ENCODE measurements around the gene ANGPTL7.

The ANGPTL7 gene, protein sequence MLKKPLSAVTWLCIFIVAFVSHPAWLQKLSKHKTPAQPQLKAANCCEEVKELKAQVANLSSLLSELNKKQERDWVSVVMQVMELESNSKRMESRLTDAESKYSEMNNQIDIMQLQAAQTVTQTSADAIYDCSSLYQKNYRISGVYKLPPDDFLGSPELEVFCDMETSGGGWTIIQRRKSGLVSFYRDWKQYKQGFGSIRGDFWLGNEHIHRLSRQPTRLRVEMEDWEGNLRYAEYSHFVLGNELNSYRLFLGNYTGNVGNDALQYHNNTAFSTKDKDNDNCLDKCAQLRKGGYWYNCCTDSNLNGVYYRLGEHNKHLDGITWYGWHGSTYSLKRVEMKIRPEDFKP

DNA sequence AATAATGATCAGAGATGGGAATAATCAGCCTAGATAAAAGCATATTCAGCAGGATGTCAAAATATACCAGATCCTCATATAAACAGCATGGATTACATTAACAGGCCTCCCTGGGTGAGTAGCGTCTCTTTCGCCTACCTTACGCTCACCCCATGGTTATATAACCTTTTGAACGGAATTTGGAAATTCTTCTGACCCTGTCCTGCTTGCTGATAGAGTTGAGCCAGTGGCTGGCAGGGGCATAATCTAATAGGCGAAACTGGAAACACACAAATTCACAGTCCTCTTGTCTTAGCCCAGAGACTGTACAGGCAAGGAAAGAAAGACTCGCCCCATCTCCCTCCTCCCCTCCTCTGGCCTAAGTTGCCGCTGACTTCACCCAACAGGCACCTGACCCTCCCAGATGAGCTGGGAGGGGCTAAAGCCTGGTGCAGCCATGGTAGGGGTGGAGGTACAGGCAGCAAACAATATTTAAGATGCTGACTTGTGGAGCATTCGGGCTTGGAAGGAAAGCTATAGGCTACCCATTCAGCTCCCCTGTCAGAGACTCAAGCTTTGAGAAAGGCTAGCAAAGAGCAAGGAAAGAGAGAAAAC, at the start of gene ANGPTL7:
TSS of gene ANGPTL7 (plus strand) at position 498 of the 594 bp plus-strand sequence. CDS start 225 bp downstream, outside the sequence.
- in situ Hi-C loops (cut with HindIII; ENCODE audit: low pct_ligation_motif_present, low pct_unique_long_range_greater_than_20kb, low sequenced_read_pairs): no loop called here
- no peak for DNase-seq

DNA sequence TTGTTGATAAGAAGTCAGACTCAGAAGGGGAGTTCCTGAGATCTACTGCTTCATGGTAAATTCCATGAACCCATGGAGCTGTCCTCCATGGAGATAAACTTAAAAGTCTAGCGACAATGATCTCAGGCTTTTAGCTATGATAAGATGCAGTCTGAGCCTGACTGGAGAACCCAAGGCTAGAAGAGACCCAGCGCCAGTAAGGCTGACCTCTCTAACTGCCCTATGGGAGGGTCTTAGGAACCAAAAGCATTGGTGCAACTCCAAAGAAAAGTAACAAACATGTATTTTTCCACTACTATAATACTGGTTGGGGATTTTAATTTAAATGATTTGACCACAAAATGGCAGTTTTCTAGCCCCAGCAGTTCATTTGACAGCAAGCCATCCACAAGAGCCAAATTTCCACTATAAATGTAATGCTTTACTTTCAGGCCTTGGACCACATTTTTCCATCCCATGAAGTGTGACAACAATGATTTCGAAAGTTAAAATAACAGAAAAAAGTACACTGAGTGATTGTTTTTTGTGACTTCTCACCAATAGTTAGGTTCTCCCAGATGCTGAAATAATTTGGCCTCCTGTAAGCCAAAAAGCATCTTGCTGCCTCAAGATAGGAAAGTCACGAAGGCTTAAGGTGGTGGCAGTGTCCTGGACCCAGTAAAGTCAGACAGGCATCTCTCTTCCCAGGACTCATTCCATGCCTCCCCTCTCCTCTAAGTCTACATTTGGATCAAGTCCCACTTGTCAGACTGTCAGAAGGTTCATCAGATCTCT, 46.4 kb upstream of the ANGPTL7 start:
- no peak for DNase-seq
- in situ Hi-C loops (cut with HindIII; ENCODE audit: low pct_ligation_motif_present, low pct_unique_long_range_greater_than_20kb, low sequenced_read_pairs): no loop called here

DNA sequence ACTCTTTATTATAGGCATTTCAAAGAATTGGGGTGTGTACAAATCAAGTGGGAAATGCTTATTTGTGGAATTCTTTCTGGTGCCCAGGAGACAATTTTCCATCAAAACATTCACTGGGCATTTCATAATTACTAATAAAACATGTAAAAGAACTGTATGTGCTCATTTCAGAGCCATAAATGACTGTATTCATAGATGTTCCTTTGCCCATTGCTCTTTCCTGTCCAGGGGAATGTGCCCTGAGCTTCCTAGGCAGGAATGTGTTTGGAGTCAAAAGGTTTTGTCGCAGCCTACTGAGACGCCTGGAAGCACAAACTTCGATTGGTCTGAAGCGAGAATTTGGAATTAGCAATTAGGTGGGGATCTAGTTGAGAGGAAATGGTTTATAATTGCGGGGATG, 45.8 kb upstream of the ANGPTL7 start:
- DNase-seq: no peak
- in situ Hi-C loops (cut with HindIII; ENCODE audit: low pct_ligation_motif_present, low pct_unique_long_range_greater_than_20kb, low sequenced_read_pairs): no loop called here

DNA sequence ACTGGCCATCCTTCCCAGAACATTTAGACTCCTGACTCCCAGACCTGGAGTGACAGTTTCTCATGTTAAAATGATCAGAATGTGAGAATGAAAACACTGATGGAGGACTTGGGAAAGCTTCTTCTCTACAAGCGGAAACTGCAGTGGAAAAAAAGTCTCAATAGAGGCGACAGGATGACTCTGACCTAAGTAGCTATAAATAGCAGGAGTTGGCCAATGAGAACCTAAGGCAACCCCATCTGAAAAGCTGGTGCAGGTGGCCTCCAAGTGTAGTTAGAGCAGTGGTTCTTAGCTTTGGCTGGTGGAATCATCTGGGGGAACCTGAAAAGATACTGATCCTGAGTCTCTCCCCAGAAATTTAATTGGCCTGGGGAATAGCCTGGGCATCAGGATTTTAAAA, 45.2 kb upstream of the ANGPTL7 start:
- DNase-seq: no peak
- in situ Hi-C loops (cut with HindIII; ENCODE audit: low pct_ligation_motif_present, low pct_unique_long_range_greater_than_20kb, low sequenced_read_pairs): no loop called here

DNA sequence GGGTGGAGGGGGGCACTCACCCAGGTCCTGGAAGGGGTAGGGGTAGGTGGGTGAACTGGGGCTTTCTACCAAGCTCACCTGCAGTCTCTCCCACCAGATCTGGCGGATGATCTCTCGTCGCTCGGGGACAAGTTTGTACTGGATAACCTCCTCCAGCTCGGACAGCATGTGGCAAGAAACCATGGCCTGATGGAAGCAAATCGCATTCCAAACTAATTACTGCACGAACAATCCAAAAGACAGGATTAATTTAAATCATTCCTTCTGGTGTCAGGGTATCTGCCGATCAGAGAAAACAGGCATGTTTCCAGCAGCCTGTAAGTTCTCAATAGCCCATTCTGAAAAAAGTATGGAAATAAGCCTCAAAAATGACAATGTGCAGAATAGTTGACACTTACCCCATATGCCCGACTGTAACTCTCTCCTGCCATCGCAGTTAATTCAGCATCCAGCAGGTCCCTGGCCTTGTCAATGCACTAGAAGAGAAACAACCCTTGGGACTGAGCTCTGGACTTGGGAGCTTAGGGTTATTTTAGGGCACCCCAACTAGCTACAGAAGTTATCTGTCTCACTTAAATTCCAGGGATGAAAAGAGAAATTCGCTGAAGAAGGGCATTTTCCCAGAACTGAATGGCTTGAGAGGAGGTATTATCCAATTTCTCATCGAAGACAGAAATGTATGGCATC, 44.4 kb upstream of the ANGPTL7 start:
- no peak for DNase-seq
- in situ Hi-C loops (cut with HindIII; ENCODE audit: low pct_ligation_motif_present, low pct_unique_long_range_greater_than_20kb, low sequenced_read_pairs): no loop called here

DNA sequence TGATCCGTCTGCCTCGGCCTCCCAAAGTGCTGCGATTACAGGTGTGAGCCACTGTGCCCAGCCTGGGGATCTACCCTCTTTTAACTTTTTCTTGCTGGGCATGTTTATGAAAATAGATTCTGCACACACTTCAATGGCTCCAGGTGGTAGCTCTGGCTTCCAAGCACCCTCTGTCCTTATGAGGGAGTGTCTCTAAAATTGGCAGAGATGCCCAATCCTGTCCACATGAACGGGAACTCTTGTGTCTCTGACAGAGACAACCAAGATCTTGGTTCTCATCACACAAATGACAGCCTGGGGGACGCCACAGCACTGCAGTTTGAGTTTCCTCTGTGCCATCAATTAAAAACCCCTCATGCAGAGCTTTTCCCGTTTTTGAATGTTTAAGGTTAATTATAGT, 43.4 kb upstream of the ANGPTL7 start:
- DNase-seq: no peak
- in situ Hi-C loops (cut with HindIII; ENCODE audit: low pct_ligation_motif_present, low pct_unique_long_range_greater_than_20kb, low sequenced_read_pairs): no loop called here

DNA sequence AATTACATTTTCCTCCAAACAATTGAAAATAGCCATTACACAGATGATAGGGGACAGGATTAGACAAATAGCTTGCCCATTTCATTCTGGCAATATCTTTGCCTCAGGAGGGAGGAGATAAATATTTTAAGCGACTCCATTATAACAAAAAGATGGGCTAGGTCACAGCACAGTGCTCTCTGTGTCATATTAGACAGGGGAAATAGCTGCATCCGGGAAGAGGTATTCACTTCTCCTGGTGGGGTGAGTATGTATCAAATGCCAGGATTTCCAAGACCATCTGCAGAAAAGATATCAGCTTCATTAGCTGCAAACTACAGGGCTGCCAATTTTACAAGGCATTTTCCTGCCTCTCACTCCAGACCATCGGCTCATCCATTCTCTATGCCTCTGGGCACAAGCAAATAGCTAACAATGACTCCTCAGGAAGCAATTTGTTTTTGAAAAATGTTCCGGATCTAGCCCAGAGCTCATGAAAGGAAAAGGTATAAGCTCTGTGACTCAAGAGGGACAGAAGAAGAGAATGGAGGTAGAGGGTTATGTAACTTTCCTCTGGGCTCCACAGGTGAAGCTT, 41.9 kb upstream of the ANGPTL7 start:
- in situ Hi-C loops (cut with HindIII; ENCODE audit: low pct_ligation_motif_present, low pct_unique_long_range_greater_than_20kb, low sequenced_read_pairs): no loop called here
- no peak for DNase-seq

DNA sequence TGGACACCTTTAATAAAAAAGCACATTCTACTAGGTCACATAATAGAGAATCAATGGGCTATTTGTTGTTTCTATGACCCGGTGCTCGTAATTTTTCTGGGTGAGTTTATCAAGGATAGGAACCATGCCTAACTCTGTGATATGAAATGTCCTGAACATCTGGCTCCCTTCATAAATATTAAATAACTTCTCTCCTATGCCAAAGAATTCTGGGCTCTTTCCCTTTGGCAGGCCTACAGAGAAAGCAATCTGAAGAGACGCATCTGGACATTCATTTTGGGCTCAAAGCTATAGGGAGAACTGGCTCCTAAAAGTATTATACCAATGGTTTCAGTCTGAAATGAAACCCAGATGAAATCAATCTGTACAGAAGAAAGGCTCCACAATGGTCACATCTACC, 38.8 kb upstream of the ANGPTL7 start:
- DNase-seq: no peak
- in situ Hi-C loops (cut with HindIII; ENCODE audit: low pct_ligation_motif_present, low pct_unique_long_range_greater_than_20kb, low sequenced_read_pairs): no loop called here

DNA sequence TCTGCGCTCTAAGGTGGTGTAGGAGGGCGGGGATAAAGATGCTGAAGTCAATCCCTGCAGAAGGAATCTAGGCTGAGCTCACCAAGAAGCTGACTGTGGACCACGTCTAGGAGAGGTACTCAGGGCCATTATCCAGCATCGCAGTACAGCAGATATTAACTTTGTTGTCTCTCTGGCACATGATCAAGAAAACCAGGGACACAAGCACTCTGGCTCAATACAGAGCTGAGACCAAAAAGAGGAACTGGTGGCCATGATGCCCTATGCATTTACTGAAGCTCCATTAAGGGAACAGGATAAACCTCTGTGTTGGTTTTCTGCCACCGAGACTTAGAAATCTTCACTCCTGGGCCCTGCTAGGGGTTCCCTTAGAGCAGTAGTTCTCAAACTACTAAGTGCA, 38.0 kb upstream of the ANGPTL7 start:
- no peak for DNase-seq
- in situ Hi-C loops (cut with HindIII; ENCODE audit: low pct_ligation_motif_present, low pct_unique_long_range_greater_than_20kb, low sequenced_read_pairs): no loop called here

DNA sequence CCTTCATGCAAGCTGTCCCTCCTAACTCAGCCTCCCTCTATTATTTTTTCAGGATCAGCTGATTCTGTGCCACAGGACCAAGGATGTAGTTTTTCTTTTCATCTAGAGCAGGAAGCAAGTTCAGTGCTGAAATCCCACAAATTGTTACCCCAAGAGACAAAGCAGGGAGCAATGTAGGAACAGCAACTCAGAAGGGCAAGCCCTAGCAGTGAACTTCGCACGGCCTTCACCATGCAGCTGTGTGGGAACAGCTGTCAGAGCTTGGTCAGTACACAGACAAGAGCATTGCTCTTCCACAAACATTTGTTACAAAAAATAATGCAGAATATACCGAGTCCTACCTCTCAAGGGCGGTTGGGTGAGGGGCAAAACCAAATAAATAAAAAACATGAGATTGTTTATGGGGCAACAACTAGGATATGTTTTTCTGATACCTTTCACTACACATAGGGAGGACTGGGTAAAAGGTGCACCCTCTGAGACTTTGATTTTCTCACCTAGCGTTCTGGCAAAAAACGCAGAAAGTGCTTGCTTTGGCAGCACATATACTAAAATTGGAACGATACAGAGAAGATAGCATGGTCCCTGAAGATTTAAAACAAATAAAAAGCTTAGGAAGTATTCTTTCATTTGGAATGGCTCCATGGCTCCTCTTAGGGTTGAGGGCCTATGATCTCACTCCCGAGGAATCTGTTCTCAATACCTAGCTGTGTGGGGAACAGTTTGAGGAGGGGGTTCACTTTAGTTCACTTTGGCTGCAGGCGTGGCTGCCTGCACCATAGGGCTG, 37.1 kb upstream of the ANGPTL7 start:
- DNase-seq: no peak
- in situ Hi-C loops (cut with HindIII; ENCODE audit: low pct_ligation_motif_present, low pct_unique_long_range_greater_than_20kb, low sequenced_read_pairs): no loop called here

DNA sequence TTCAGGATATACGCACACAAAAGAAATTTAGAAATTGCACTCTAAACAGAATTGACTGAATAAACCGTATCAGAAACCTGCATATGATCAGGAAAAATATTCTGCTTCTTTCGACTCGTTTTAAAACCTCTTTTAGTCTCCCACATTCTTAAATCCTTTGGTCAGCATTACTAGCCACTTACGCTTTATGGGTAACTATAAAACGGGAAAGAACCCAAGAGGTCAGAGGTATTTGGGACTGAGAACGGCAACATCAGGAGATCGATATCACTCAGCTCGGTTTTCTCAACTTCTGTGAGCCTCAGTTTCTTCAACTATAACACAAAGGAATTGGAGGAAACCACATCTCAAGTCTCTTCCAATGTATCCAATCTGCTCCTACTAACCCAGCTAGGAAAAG, 36.4 kb upstream of the ANGPTL7 start:
- in situ Hi-C loops (cut with HindIII; ENCODE audit: low pct_ligation_motif_present, low pct_unique_long_range_greater_than_20kb, low sequenced_read_pairs): no loop called here
- no peak for DNase-seq

DNA sequence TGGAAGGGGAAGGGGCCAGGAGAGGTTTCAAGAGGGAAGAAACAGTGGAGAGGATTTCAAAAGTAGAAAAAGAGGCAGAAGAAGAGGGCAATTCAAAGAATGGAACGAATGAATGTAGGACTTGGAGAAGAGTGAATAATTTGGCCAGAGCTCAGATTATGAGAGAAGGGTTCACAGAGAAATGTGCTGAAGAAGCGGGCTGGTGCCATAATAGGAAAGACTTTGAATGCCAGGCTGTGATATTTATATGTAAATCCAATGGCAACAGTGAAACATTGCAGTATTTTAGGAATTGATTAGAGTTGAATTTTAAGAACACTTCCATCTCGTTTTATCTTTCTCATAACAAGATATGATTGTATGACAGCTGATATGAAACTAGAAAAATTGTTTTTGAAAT, 36.0 kb upstream of the ANGPTL7 start:
- in situ Hi-C loops (cut with HindIII; ENCODE audit: low pct_ligation_motif_present, low pct_unique_long_range_greater_than_20kb, low sequenced_read_pairs): no loop called here
- DNase-seq: no peak

DNA sequence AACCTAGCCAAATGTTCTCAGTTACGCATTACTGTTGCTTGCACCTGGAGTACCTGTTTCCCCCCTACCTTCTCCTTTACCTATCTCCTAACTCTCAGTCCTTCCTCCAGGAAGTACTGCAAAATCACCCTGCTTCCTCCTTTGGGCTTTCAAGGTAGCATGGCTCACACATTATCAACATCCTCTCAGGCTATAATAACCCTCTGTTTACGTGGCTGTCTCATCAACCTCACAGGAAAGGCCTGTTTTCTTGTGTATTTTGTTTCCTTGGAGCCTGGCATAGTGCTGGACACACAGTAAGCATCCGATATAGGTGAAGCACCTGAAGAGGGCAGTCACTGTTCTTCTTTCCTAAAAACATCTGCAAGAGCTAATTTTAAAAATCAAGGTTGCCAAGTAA, 32.7 kb upstream of the ANGPTL7 start:
- in situ Hi-C loops (cut with HindIII; ENCODE audit: low pct_ligation_motif_present, low pct_unique_long_range_greater_than_20kb, low sequenced_read_pairs): no loop called here
- no peak for DNase-seq

DNA sequence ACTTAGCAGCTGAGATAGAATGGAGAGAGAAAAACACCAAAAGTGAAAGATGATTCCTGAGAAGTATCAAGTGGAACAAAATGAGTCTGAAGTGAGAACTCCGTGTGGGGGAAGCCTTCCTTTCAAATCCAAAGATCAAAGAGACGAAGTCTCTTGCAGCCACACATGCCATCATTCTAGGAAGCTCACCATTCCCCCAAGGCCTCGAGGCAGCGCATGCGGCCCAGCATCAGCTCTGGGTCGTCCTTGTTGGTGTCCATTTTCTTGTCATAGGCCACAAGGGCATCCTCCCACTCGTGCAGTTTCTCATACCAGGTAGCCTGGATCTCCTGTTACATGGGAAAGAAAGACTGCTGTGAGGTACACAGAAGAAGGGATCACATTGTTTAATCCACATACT, 32.2 kb upstream of the ANGPTL7 start:
- in situ Hi-C loops (cut with HindIII; ENCODE audit: low pct_ligation_motif_present, low pct_unique_long_range_greater_than_20kb, low sequenced_read_pairs): no loop called here
- DNase-seq: no peak

DNA sequence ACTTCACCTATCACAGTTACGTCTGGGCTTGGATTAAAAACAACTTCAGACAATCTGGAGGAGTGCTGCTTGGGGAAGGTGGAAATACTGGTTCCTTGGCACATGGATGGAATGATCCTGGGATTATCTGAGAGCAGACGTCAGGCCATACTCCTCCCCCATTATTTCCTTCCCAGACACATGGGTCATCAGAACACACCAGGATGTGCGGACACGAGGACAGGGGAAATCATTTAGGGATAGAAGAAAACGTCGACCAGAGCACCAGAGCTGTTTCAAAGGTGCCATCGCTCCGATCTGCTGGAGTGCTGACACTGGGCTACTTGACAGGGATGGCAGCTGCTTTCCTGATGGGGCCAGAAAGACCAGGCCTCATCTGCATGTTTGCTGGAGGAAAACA, 31.8 kb upstream of the ANGPTL7 start:
- DNase-seq: no peak
- in situ Hi-C loops (cut with HindIII; ENCODE audit: low pct_ligation_motif_present, low pct_unique_long_range_greater_than_20kb, low sequenced_read_pairs): no loop called here

DNA sequence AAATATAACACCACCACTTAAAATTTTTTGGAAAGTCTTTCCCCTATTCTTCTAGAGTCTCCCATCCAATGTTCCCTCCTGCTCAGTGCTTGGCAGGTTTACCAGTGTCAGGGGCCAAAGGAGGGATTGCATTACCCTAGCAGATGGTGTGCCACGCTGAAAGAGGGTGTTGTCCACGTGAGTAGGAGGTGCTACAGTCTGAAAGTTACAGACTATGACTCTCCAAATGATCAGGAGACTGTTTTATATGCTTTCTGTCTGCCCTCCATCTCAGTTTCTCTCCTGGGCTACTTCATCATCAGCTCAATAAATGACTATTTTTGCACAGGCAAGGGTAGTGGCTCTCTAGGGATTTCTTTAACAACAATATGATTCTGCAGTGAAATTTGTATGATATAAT, 31.3 kb upstream of the ANGPTL7 start:
- in situ Hi-C loops (cut with HindIII; ENCODE audit: low pct_ligation_motif_present, low pct_unique_long_range_greater_than_20kb, low sequenced_read_pairs): no loop called here

DNA sequence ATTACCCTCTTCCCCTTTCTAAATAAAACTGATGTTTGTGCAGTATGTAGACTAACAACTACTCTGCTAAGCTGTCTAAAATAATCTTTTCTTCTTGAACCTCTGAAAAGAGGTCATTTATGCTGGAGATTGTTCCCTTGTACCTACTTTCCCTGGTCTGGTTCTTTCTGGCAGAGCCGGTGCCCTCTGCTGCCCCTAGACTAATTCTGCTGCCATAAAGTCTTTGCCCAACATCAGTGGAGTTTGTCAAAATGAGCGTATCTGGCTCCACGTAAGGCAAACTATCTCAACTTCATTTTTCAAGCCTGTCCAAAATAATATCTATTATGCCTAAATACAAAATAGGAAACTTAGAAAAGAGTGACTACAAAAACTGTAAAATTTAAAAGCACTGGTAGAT, 30.9 kb upstream of the ANGPTL7 start:
- in situ Hi-C loops (cut with HindIII; ENCODE audit: low pct_ligation_motif_present, low pct_unique_long_range_greater_than_20kb, low sequenced_read_pairs): no loop called here
- no peak for DNase-seq

More for the DNA sequence above, 31.3 kb upstream of the ANGPTL7 start:
- no peak for DNase-seq

DNA sequence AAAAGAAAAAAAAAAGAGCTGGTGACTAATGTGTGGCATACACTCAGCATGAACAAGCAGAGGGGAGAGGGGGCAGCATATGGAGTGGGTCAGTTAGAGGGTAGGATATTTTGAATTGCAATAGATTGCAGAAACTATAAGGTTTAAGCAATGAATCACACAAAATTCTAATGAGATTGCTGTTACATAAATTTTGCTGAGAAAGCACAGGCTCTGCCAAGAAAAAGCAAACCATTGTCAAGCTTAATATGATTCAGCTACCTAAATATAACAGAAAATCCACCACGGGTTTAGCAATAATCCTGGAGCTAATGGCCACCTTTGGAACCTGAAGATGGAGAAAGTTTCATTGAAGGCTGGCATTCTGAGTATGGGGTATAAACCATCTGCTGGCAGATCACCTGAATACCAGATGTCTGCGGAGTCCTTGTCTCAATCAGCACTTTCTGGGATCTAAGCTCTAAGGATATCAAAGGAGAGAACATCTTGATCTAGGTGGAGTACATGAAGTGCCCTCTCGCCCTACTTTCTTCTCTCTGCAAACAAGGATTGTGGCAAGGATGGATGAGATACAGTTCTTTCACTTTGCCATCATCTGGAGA, 30.3 kb upstream of the ANGPTL7 start:
- no peak for DNase-seq
- in situ Hi-C loops (cut with HindIII; ENCODE audit: low pct_ligation_motif_present, low pct_unique_long_range_greater_than_20kb, low sequenced_read_pairs): no loop called here

Measured in ACHN (cell line).